ENCODE results near the gene KDELR3. TPM values are rescaled to one million over a fixed set of nuclear protein-coding genes. Genes with fewer than 3 reads are reported as not detected.

The KDELR3 gene
- total RNA-seq, 1 experiment from 2014 or later = 7.3 TPM

DNA sequence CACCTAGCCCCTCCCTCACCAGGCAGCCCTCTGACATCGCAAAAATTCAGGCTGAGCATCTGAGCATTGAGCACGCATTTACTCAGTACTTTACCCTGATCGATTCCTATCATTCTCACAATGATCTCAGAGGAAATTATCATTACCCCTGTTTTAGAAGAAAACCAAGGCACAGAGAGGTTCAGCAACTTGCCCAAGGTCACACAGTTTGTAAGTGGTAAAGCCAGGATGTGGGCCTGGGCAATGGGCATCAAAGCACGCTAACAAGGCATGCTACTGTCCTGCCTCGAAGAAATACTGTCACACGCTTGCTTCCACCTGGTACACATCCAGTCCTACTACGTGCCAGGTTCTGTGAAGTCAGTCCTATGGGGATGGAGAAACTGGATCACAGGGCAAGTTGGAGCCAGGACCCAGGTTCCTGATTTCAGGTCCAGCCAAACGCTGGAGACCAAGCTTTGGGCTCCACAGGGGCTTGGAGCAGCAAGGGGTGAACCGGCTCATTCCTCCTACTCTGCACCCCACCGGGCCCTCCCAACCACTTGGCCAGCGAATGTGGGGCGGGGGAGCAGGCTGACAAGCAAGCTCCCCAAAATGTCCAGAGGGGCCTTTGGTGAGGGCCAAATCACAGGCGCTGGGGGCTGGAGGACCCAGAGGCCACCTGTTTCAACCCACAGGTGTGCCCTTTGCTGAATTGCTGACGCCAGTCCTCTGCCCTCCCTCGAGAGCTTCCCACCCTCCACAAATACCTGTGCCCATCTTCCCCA lies 31.1 kb upstream of the KDELR3 start:
- no peaks in the 10 kb centered on the region; a peak in 1 of 5 replicates for H3K9me3 Mint-ChIP-seq
- Histone ChIP-seq H4K20me1 (ENCODE audit: control insufficient read depth, insufficient read depth, insufficient read length) (no peaks in the 10 kb centered on the region), H3K9ac (ENCODE audit: extremely low read depth, insufficient read length, low read length) (no peak overlapping the region), H2BK120ac (ENCODE audit: low read depth, low read length, poor library complexity, severe bottlenecking) (no peak overlapping the region), H2BK5ac (ENCODE audit: insufficient read length, low read length) (no peak overlapping the region), H3K4me1 (ENCODE audit: insufficient read depth, low read length) (no peaks in the 10 kb centered on the region), H2AK5ac (ENCODE audit: insufficient read length, low read length) (no peak overlapping the region), H3K4me2 (ENCODE audit: insufficient read depth, insufficient read length, low read length) (no peak overlapping the region), H2AFZ (ENCODE audit: low read length) (no peak overlapping the region), H2BK15ac (ENCODE audit: low read depth, low read length) (no peak overlapping the region), H3K18ac (ENCODE audit: insufficient read length, low read depth, low read length) (no peak overlapping the region), H3K79me1 (ENCODE audit: insufficient read depth, low read depth, low read length, poor library complexity, severe bottlenecking) (no peaks in the 10 kb centered on the region), H4K91ac (ENCODE audit: insufficient read length, low read depth, low read length) (no peak overlapping the region), H3K27me3 (ENCODE audit: insufficient read depth, low read length) (no peaks in the 10 kb centered on the region), H2BK12ac (ENCODE audit: insufficient read length, low read depth, low read length) (no peak overlapping the region), H3K4ac (ENCODE audit: low read depth, low read length) (no peak overlapping the region), H4K8ac (replicated peaks; ENCODE audit: insufficient read length, low read depth, low read length) (no peak overlapping the region), H3K56ac (ENCODE audit: insufficient read length, low read depth, low read length) (no peak overlapping the region), H2BK20ac (ENCODE audit: low read depth, low read length, poor library complexity, severe bottlenecking) (no peak overlapping the region), H3T11ph (ENCODE audit: low read length) (no peak overlapping the region), H3K23ac (ENCODE audit: insufficient read length, low read depth, low read length) (no peak overlapping the region), H3K9me3 (ENCODE audit: control insufficient read depth, low read depth, low read length) (no peaks in the 10 kb centered on the region), H3K79me2 (ENCODE audit: insufficient read depth, low read length) (no peaks in the 10 kb centered on the region), H4K5ac (ENCODE audit: insufficient read length, low read depth, low read length) (no peak overlapping the region), H3K23me2 (ENCODE audit: insufficient read length, low read depth, low read length, poor library complexity, severe bottlenecking) (no peaks in the 10 kb centered on the region), H3K14ac (ENCODE audit: insufficient read depth, low read length) (no peak overlapping the region; the same call in 1 of the 2 replicates), H3K27ac (ENCODE audit: insufficient read length, low read depth, low read length) (no peak overlapping the region)
- no CpG with 5 or more reads among the region's 15 CpGs for WGBS (ENCODE audit: extremely low coverage, insufficient read length, low lambda C conversion rate)
- TF ChIP-seq, protein P1, sequence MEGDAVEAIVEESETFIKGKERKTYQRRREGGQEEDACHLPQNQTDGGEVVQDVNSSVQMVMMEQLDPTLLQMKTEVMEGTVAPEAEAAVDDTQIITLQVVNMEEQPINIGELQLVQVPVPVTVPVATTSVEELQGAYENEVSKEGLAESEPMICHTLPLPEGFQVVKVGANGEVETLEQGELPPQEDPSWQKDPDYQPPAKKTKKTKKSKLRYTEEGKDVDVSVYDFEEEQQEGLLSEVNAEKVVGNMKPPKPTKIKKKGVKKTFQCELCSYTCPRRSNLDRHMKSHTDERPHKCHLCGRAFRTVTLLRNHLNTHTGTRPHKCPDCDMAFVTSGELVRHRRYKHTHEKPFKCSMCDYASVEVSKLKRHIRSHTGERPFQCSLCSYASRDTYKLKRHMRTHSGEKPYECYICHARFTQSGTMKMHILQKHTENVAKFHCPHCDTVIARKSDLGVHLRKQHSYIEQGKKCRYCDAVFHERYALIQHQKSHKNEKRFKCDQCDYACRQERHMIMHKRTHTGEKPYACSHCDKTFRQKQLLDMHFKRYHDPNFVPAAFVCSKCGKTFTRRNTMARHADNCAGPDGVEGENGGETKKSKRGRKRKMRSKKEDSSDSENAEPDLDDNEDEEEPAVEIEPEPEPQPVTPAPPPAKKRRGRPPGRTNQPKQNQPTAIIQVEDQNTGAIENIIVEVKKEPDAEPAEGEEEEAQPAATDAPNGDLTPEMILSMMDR (conservative IDR thresholded peaks at IDR 0.05) = no peak
- peaks cover 7% of the 10 kb centered on the region for H3K27me3 Mint-ChIP-seq (ENCODE audit: low read depth)
- DNase-seq = no peak
- H3K27ac Mint-ChIP-seq = no peak overlapping the region
- peaks cover 0 to 10% of the 10 kb centered on the region in 2 experiments; a peak in 3 of 4 replicates for H3K4me1 Mint-ChIP-seq
- H3K36me3 Mint-ChIP-seq (ENCODE audit: insufficient read depth in 1 of 3, low read depth in 3 of 3) = no peaks in the 10 kb centered on the region
- H3K4me3 Mint-ChIP-seq = no peak overlapping the region

Measured in H9 (cell line).